Skeletal muscle tissue (tissue), 4 donors: ENCODE results near the gene HOXC11. TPM values are rescaled to one million over a fixed set of nuclear protein-coding genes. Genes with fewer than 3 reads are reported as not detected.

Experiments
- H3K27ac ChIP-seq: one replicate; pipeline ENCODE4 v1.7.0; 2013; ENCODE audit warnings: mild to moderate bottlenecking, low read depth, low read length, inconsistent platforms
- H3K27me3 ChIP-seq, 3 donors: one replicate each; pipeline ENCODE4 v1.7.0; 2013; ENCODE audit warnings: low read length in 3 of 3; ENCODE audit not compliant: control insufficient read depth in 3 of 3, insufficient read depth in 3 of 3
- H3K36me3 ChIP-seq, 3 donors: one replicate each; pipeline ENCODE4 v1.7.0; 2013; ENCODE audit warnings: low read length in 3 of 3; ENCODE audit not compliant: control insufficient read depth in 3 of 3, insufficient read depth in 3 of 3
- H3K4me1 ChIP-seq, 3 donors: one replicate each; pipeline ENCODE4 v1.7.0; 2013; ENCODE audit warnings: low read length in 3 of 3, mild to moderate bottlenecking in 3 of 3; ENCODE audit not compliant: control insufficient read depth in 3 of 3, insufficient read depth in 3 of 3
- H3K4me3 ChIP-seq, 3 donors: one replicate each; pipeline ENCODE4 v1.7.0; 2013; ENCODE audit warnings: low read length in 3 of 3
- H3K9ac ChIP-seq, 3 donors: one replicate each; pipeline ENCODE4 v1.7.0; 2013; ENCODE audit warnings: low read length in 3 of 3, mild to moderate bottlenecking in 3 of 3, moderate library complexity in 2 of 3, low read depth in 1 of 3
- H3K9me3 ChIP-seq, 3 donors: one replicate each; pipeline ENCODE4 v1.7.0; 2013; ENCODE audit warnings: low read length in 3 of 3; ENCODE audit not compliant: control insufficient read depth in 3 of 3
- total RNA-seq: library from RNA; depleted of rRNA; stranded (reverse); fragments of >200 nt; gene quantifications from one replicate; pipeline ENCODE4 v1.2.3, GENCODE V29; 2014
- donor health status: Osteomylitis.

HOXC11 gene
- total RNA-seq, 1 donor from 2014 or later, result 0.52 TPM

GRCh38 chr12:53935383-53936341, 37.3 kb upstream of the HOXC11 start:
- Histone ChIP-seq H3K36me3 (no peaks in the 10 kb centered on the region), H3K9me3 (no peaks in the 10 kb centered on the region), H3K4me1 (peaks cover 5 to 14% (median 11%) of the 10 kb centered on the region in 3 donors), H3K4me3 (no peak overlapping the region), H3K27ac (no peak overlapping the region), H3K9ac (no peak overlapping the region), H3K27me3 (peaks cover 90 to 92% (median 91%) of the 10 kb centered on the region in 3 donors)

GRCh38 chr12:53937099-53937498, 35.8 kb upstream of the HOXC11 start:
- Histone ChIP-seq H3K27me3 (peaks cover 89 to 90% (median 90%) of the 10 kb centered on the region in 3 donors), H3K27ac (no peak overlapping the region), H3K4me3 (no peak overlapping the region), H3K9ac (no peak overlapping the region), H3K9me3 (no peaks in the 10 kb centered on the region), H3K36me3 (no peaks in the 10 kb centered on the region), H3K4me1 (peaks cover 5 to 14% (median 11%) of the 10 kb centered on the region in 3 donors)

GRCh38 chr12:53937596-53938325, 35.2 kb upstream of the HOXC11 start:
- Histone ChIP-seq H3K27me3 (peaks cover 86 to 91% (median 89%) of the 10 kb centered on the region in 3 donors), H3K9ac (peak overlapping the region in 2 of 3 donors; percentile 38 to 50), H3K4me3 (peak overlapping the region; percentile 48 to 70 (median 60))

GRCh38 chr12:53938326-53939140, 34.4 kb upstream of the HOXC11 start, which contains the start of gene HOXC13:
Gene HOXC13, plus strand, starts transcription at chr12:53938831. Its CDS starts 76 bp downstream, at chr12:53938907.
- no peaks in the 10 kb centered on the region for H3K36me3 ChIP-seq
- H3K9ac ChIP-seq, result peak within 1 kb of the TSS in 2 of 3 donors; percentile 38 to 50
- no peak within 1 kb of the TSS for H3K27ac ChIP-seq
- peak within 1 kb of the TSS; percentile 48 to 70 (median 60) for H3K4me3 ChIP-seq
- peaks cover 83 to 88% (median 87%) of the 10 kb centered on the region in 3 donors for H3K27me3 ChIP-seq
- peaks cover 5 to 14% (median 11%) of the 10 kb centered on the region in 3 donors for H3K4me1 ChIP-seq
- H3K9me3 ChIP-seq, result no peaks in the 10 kb centered on the region

More at GRCh38 chr12:53937596-53938325, 35.2 kb upstream of the HOXC11 start:
- Histone ChIP-seq H3K9me3 (no peaks in the 10 kb centered on the region), H3K27ac (no peak overlapping the region), H3K36me3 (no peaks in the 10 kb centered on the region), H3K4me1 (peaks cover 5 to 14% (median 11%) of the 10 kb centered on the region in 3 donors)

- no peaks in the 10 kb centered on the region for H3K36me3 ChIP-seq
- H3K9me3 ChIP-seq, result no peaks in the 10 kb centered on the region
- H3K27ac ChIP-seq, result no peak overlapping the region
- H3K9ac ChIP-seq, result no peak overlapping the region
- H3K4me1 ChIP-seq, result peaks cover 5 to 14% (median 11%) of the 10 kb centered on the region in 3 donors
- H3K4me3 ChIP-seq, result peak overlapping the region in 2 of 3 donors; percentile 41 to 70
- H3K27me3 ChIP-seq, result peaks cover 83 to 88% (median 87%) of the 10 kb centered on the region in 3 donors
These were observed 33.5 kb upstream of the HOXC11 start for GRCh38 chr12:53939141-53940108.

- peaks cover 84 to 89% (median 87%) of the 10 kb centered on the region in 3 donors for H3K27me3 ChIP-seq
- no peak overlapping the region for H3K27ac ChIP-seq
- H3K4me1 ChIP-seq, result peaks cover 5 to 14% (median 11%) of the 10 kb centered on the region in 3 donors
- H3K9ac ChIP-seq, result no peak overlapping the region
- no peaks in the 10 kb centered on the region for H3K9me3 ChIP-seq
- H3K36me3 ChIP-seq, result no peaks in the 10 kb centered on the region
- H3K4me3 ChIP-seq, result no peak overlapping the region
These were observed 32.4 kb upstream of the HOXC11 start for GRCh38 chr12:53940443-53941014.

DNA sequence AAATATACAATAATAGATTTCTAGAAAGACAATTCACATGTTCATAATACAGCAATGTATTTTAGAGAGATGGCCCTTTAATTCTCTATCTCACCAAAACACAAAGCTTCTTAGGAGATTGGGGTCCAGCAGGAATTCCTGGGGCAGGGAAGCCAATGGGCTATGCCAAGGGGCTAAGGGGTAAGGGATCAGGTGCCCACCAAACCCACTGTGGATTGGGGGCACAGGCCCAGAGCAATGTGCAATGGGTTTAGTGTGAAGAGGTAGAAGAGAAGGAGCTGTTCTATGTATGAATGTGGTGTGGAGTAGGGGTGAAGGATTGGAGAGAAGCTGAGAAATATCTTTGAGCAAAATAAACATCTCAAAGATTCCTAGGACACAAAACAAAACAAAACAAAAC, 31.7 kb upstream of the HOXC11 start:
- H3K9ac ChIP-seq, result no peak overlapping the region
- no peak overlapping the region for H3K27ac ChIP-seq
- H3K27me3 ChIP-seq, result peaks cover 85 to 89% (median 87%) of the 10 kb centered on the region in 3 donors
- no peaks in the 10 kb centered on the region for H3K9me3 ChIP-seq
- no peaks in the 10 kb centered on the region for H3K36me3 ChIP-seq
- no peak overlapping the region for H3K4me3 ChIP-seq
- peaks cover 5 to 14% (median 11%) of the 10 kb centered on the region in 3 donors for H3K4me1 ChIP-seq

DNA sequence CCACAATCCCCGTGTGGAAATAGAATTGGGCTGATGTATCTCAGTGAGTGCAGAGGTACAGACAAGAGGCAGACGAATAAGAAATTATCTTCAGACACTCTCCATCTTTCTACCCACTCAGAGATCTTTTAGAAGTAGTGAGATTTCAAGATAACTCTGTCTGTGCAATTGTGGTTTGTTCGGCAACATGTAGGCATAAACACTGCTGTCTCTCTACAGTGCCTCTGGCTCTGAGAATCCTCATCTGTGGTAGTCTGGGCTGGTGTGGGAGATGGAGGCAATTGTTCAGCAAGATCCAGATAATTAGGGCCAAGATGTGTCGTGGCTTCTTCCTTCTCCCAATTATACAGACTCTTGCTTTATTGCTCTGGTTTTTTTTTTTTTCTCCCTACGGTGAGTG, 31.2 kb upstream of the HOXC11 start:
- Histone ChIP-seq H3K9ac (no peak overlapping the region), H3K27me3 (peaks cover 84 to 85% (median 84%) of the 10 kb centered on the region in 3 donors), H3K27ac (no peak overlapping the region), H3K36me3 (no peaks in the 10 kb centered on the region), H3K4me3 (no peak overlapping the region), H3K4me1 (peaks cover 5 to 14% (median 11%) of the 10 kb centered on the region in 3 donors), H3K9me3 (no peaks in the 10 kb centered on the region)
